ENCODE results near the gene SLC10A3. TPM values are rescaled to one million over a fixed set of nuclear protein-coding genes. Genes with fewer than 3 reads are reported as not detected.

SLC10A3 gene
- total and polyA plus RNA-seq, 2 donors (not counting 3 experiments of a cell fraction or from before 2014, with no cell fraction given) = 21.9 to 22.6 TPM

- H3K36me3 ChIP-seq (ENCODE audit: control insufficient read depth in 2 of 2, extremely low read depth in 1 of 2, insufficient read depth in 2 of 2, low read length in 2 of 2) = no peaks in the 10 kb centered on the region
- no TSS peak for BruUV-seq (replicated peaks)
- TF ChIP-seq MAX (IDR thresholded peaks at IDR 0.05; ENCODE audit: insufficient read depth, insufficient read length) (no peak), POLR2AphosphoS5 (IDR thresholded peaks at IDR 0.05; ENCODE audit: insufficient read depth, low read depth, low read length) (no peak), POLR2A (IDR thresholded peaks at IDR 0.05; ENCODE audit: low read depth, low read length) (no peak), GATA2 (IDR thresholded peaks at IDR 0.05; ENCODE audit: insufficient read depth, insufficient read length, low read depth, low read length) (no peak)
- no peak overlapping the region for H3K4me3 ChIP-seq (replicated peaks in 1 of 3; ENCODE audit: insufficient read depth in 1 of 3, low read depth in 1 of 3, low read length in 3 of 3)
- H3K79me2 ChIP-seq (ENCODE audit: control insufficient read depth, insufficient read depth, low read length) = peaks cover 10% of the 10 kb centered on the region
- no peak for DNase-seq (ENCODE audit: low read depth, low spot score)
- dilution Hi-C loops (cut with MboI; ENCODE audit: extremely low pct_ligation_motif_present, low sequenced_read_pairs) (no loop called here), intact Hi-C loops (cut with micrococcal nuclease) (no loop called here)
- ChIA-PET POLR2A (interaction anchor here (1.0 to 1.5 kb wide), 2 partner anchors 28 to 30 kb away, joined by 3 read pairs; no protein-coding TSS in a partner anchor), CTCF (interaction anchor here (2.2 kb wide), 1 partner anchor 38 kb away, joined by 11 read pairs; no protein-coding TSS in a partner anchor)
- no peak overlapping the region for H3K27ac ChIP-seq (ENCODE audit: insufficient read depth, low read depth, low read length)
- no peak overlapping the region for H3K9ac ChIP-seq (replicated peaks; ENCODE audit: extremely low read depth, insufficient read depth, low read length)
- H3K9me3 ChIP-seq (replicated peaks; ENCODE audit: control insufficient read depth, insufficient read depth, low read length) = no peaks in the 10 kb centered on the region
- H3K4me1 ChIP-seq (ENCODE audit: control insufficient read depth, extremely low read depth, insufficient read depth, low read length) = peaks cover 3% of the 10 kb centered on the region
- H4K20me1 ChIP-seq (replicated peaks; ENCODE audit: control insufficient read depth, extremely low read depth, insufficient read depth, low read length) = no peaks in the 10 kb centered on the region
- no peak for FAIRE-seq
- no peak overlapping the region for H2AFZ ChIP-seq (ENCODE audit: low read depth, low read length)
- H3K4me2 ChIP-seq (ENCODE audit: insufficient read depth, low read length) = no peak overlapping the region
- no peaks in the 10 kb centered on the region for H3K9me1 ChIP-seq (replicated peaks; ENCODE audit: control insufficient read depth, extremely low read depth, insufficient read depth, low read length)
- no peaks in the 10 kb centered on the region for H3K27me3 ChIP-seq (ENCODE audit: control insufficient read depth in 2 of 2, insufficient read depth in 2 of 2, low read length in 2 of 2)
Measured at GRCh38 chrX:154489182-154489581, 1.2 kb downstream of the SLC10A3 start.

GRCh38 chrX:154488336-154489075 lies 1.9 kb downstream of the SLC10A3 start:
- no peak overlapping the region for H3K4me2 ChIP-seq (ENCODE audit: insufficient read depth, low read length)
- peaks cover 3% of the 10 kb centered on the region for H3K4me1 ChIP-seq (ENCODE audit: control insufficient read depth, extremely low read depth, insufficient read depth, low read length)
- no peaks in the 10 kb centered on the region for H3K27me3 ChIP-seq (ENCODE audit: control insufficient read depth in 2 of 2, insufficient read depth in 2 of 2, low read length in 2 of 2)
- ChIA-PET CTCF (no interaction called here), POLR2A (no interaction called here)
- no peak overlapping the region for H2AFZ ChIP-seq (ENCODE audit: low read depth, low read length)
- dilution Hi-C loops (cut with MboI; ENCODE audit: extremely low pct_ligation_motif_present, low sequenced_read_pairs) (no loop called here), intact Hi-C loops (cut with micrococcal nuclease) (no loop called here)
- no peak overlapping the region for H3K27ac ChIP-seq (ENCODE audit: insufficient read depth, low read depth, low read length)
- H3K36me3 ChIP-seq (ENCODE audit: control insufficient read depth in 2 of 2, extremely low read depth in 1 of 2, insufficient read depth in 2 of 2, low read length in 2 of 2) = no peaks in the 10 kb centered on the region
- no peaks in the 10 kb centered on the region for H3K9me3 ChIP-seq (replicated peaks; ENCODE audit: control insufficient read depth, insufficient read depth, low read length)
- H3K9ac ChIP-seq (replicated peaks; ENCODE audit: extremely low read depth, insufficient read depth, low read length) = no peak overlapping the region
- DNase-seq (ENCODE audit: low read depth, low spot score) (no peak), FAIRE-seq (no peak)
- BruUV-seq (replicated peaks) = no TSS peak
- peaks cover 10% of the 10 kb centered on the region for H3K79me2 ChIP-seq (ENCODE audit: control insufficient read depth, insufficient read depth, low read length)
- no peaks in the 10 kb centered on the region for H3K9me1 ChIP-seq (replicated peaks; ENCODE audit: control insufficient read depth, extremely low read depth, insufficient read depth, low read length)
- no peak overlapping the region for H3K4me3 ChIP-seq (replicated peaks in 1 of 3; ENCODE audit: insufficient read depth in 1 of 3, low read depth in 1 of 3, low read length in 3 of 3)
- TF ChIP-seq EZH2 (IDR thresholded peaks at IDR 0.05; ENCODE audit: borderline replicate concordance, low read depth, low read length, severe bottlenecking) (no peak), MAX (IDR thresholded peaks at IDR 0.05; ENCODE audit: insufficient read depth, insufficient read length) (no peak), GATA2 (IDR thresholded peaks at IDR 0.05; ENCODE audit: insufficient read depth, insufficient read length, low read depth, low read length) (no peak), CTCF (IDR thresholded peaks at IDR 0.05; ENCODE audit: extremely low read depth in 1 of 2, insufficient read depth in 1 of 2, low read depth in 1 of 2, low read length in 2 of 2) (no peak), FOS (IDR thresholded peaks at IDR 0.05; ENCODE audit: borderline replicate concordance, insufficient read depth, low read length) (no peak)
- H4K20me1 ChIP-seq (replicated peaks; ENCODE audit: control insufficient read depth, extremely low read depth, insufficient read depth, low read length) = no peaks in the 10 kb centered on the region
